T-cell (primary cell): ENCODE results near the gene PHF23. TPM values are rescaled to one million over a fixed set of nuclear protein-coding genes. Genes with fewer than 3 reads are reported as not detected.
A peak's percentile ranks its signal among the peaks of the same experiment; 100 is the strongest.

Experiments used
- ATAC-seq, 4 experiments: fragments of 200-7000 bp in 3 of 4; fragments of 150-1000 bp in 1 of 4; cut with Tn5 transposase; replicated peaks in 1 of 4; 1 replicate in 3 of 4; 2 replicates in 1 of 4; pipeline ENCODE4 v1.10.0; 2021; ENCODE audit warnings: moderate library complexity in 3 of 4, mild to moderate bottlenecking in 2 of 4, moderate number of reproducible peaks in 1 of 4
- CTCF ChIA-PET, 2 donors: fragments of 300-600 bp; sonication (Branson Sonifier 250); formaldehyde crosslinking; loops; one replicate each; lab custom pipeline; 2022; ENCODE audit warnings: antibody characterized with exemption in 2 of 2; lab: Charles Lee
- POLR2A ChIA-PET, 2 donors: fragments of 300-600 bp; sonication (Branson Sonifier 250); formaldehyde crosslinking; loops; one replicate each; lab custom pipeline; 2022; ENCODE audit warnings: antibody characterized with exemption in 2 of 2; lab: Charles Lee
- DNase-seq, 35 experiments: peaks; one replicate each; pipeline versions ENCODE4 v3.0.0 to v3.0.0-alpha.2; 2013 to 2023
- H3K27ac ChIP-seq: one replicate; pipeline ENCODE4 v1.5.1; 2013; ENCODE audit warnings: low read length
- H3K27me3 ChIP-seq, 2 experiments: replicated peaks in 1 of 2; 1 replicate in 1 of 2; 2 replicates in 1 of 2; pipeline versions ENCODE4 v1.6.1 to v1.7.0; 2013; ENCODE audit warnings: low read length in 1 of 2, mixed read lengths in 1 of 2; ENCODE audit not compliant: control insufficient read depth in 2 of 2, insufficient read depth in 2 of 2; ENCODE audit errors: extremely low read depth in 1 of 2
- H3K36me3 ChIP-seq, 2 donors: 1 replicate in 1 of 2; 2 replicates in 1 of 2; pipeline versions ENCODE4 v1.6.1 to v1.7.0; 2013; ENCODE audit warnings: low read length in 1 of 2; ENCODE audit not compliant: control insufficient read depth in 2 of 2, insufficient read depth in 1 of 2; ENCODE audit errors: extremely low read depth in 1 of 2
- H3K4me1 ChIP-seq, 2 experiments: 1 replicate in 1 of 2; 2 replicates in 1 of 2; pipeline versions ENCODE4 v1.6.1 to v1.7.0; 2013; ENCODE audit warnings: low read length in 2 of 2, mixed read lengths in 1 of 2; ENCODE audit not compliant: insufficient read depth in 2 of 2, control insufficient read depth in 1 of 2; ENCODE audit errors: extremely low read depth in 1 of 2
- H3K4me3 ChIP-seq, 2 donors: 1 replicate in 1 of 2; 2 replicates in 1 of 2; pipeline versions ENCODE4 v1.5.1 to v1.7.0; 2013; ENCODE audit warnings: mild to moderate bottlenecking in 2 of 2, low read length in 1 of 2, moderate library complexity in 1 of 2; ENCODE audit not compliant: control insufficient read depth in 1 of 2; ENCODE audit errors: extremely low read depth in 1 of 2
- H3K9me3 ChIP-seq: 2 replicates; pipeline ENCODE4 v1.7.0; 2013
- H3K27ac Mint-ChIP-seq, 2 donors: one replicate each; pipeline ENCODE4 v1.8.0; 2020 to 2021; ENCODE audit warnings: mild to moderate bottlenecking in 2 of 2, mixed read lengths in 2 of 2
- H3K27me3 Mint-ChIP-seq, 2 donors: one replicate each; pipeline ENCODE4 v1.8.0; 2021 to 2022; ENCODE audit warnings: mixed read lengths in 2 of 2
- H3K36me3 Mint-ChIP-seq: one replicate; pipeline ENCODE4 v1.8.0; 2021; ENCODE audit warnings: mixed read lengths
- H3K4me1 Mint-ChIP-seq, 3 donors: one replicate each; pipeline ENCODE4 v1.8.0; 2020 to 2022; ENCODE audit warnings: mixed read lengths in 3 of 3, mild to moderate bottlenecking in 1 of 3
- H3K4me3 Mint-ChIP-seq, 3 donors: one replicate each; pipeline ENCODE4 v1.8.0; 2020 to 2022; ENCODE audit warnings: mild to moderate bottlenecking in 3 of 3, mixed read lengths in 3 of 3, moderate library complexity in 3 of 3
- H3K9me3 Mint-ChIP-seq, 3 donors: one replicate each; pipeline ENCODE4 v1.8.0; 2020 to 2022; ENCODE audit warnings: mixed read lengths in 3 of 3
- WGBS: methylation state at CpG from one replicate; pipeline ENCODE4 v1.1.5; 2013; ENCODE audit warnings: missing lambda C conversion rate; ENCODE audit not compliant: insufficient coverage; 5-methylcytosine and 5-hydroxymethylcytosine counted together
- total RNA-seq, 35 experiments: library from RNA in 6 of 35; stranded (reverse) in 6 of 35; fragments of 120-200 nt in 1 of 35; gene quantifications; one replicate each; pipeline versions ENCODE4 v1.2.1 to v1.2.4 and lab custom pipeline; 2013 to 2026

The PHF23 gene
- total RNA-seq, 5 donors from 2014 or later (not counting 1 experiment from before 2014, with no cell fraction given), result 13.3 to 51.6 (median 43.5) TPM

DNA sequence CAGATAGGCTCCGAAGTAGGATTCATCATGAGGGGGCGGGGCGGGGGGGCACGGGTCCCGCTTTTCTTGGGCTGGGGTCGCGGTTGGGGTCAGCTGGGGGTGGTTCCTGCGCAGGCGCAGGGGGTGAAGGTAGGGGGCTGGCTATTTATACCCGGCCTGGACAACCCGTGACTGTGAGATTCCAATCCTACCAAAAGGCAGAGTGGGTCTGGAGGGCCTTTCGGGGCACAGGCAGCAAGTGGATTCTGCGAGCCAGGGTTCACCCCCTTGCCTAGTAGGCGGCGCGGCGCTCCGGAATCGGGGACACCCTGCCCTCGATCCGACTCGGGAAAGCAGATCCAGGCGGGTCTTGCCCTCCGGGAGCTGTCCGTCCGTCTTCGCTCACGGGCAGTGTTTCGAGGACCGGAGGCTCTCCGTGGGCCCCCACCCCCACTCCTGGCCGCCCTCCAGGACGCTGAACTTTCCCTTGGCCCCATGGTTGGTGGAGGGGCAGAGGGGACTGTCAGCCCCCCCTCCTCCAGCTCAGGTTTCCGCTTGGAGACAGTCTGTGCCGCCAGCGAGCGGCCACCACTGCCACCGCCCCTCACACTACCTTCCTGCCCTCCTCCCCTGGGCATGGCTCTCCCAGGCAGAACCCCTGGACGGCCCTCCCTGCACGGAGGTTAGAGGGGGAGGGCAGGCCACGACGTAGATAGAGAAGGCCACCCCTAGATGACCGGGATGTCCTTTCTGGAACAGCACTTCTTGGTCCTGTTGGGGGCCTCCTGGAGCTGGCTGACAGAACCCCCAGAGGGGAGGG lies 42.9 kb upstream of the PHF23 start:
- WGBS, result 10% methylated on average over 15 of the region's 43 CpGs
- H3K4me3 Mint-ChIP-seq, result peak overlapping the region; percentile 65 to 77 (median 65)
- Histone ChIP-seq H3K4me1 (peaks cover 6 to 26% of the 10 kb centered on the region in 2 experiments), H3K4me3 (peak overlapping the region; percentile 42 to 67), H3K27ac (no peak overlapping the region), H3K36me3 (no peaks in the 10 kb centered on the region), H3K9me3 (no peaks in the 10 kb centered on the region), H3K27me3 (peaks cover 0 to 64% of the 10 kb centered on the region in 2 experiments)
- DNase-seq (peak in 1 of 35 experiments; percentile 23), ATAC-seq (no peak)
- ChIA-PET CTCF (interaction anchor here (0.5 to 1.3 kb wide), 6 partner anchors 22 to 406 kb away, joined by 3 to 8 read pairs (median 4); partner anchors contain the start of gene WRAP53 (in 1 of the 2)), POLR2A (interaction anchor here in 1 of 2 donors (0.5 to 0.6 kb wide), 2 partner anchors 30 to 279 kb away, joined by 3 to 6 read pairs; no protein-coding TSS in a partner anchor)
- peaks cover 16 to 34% (median 26%) of the 10 kb centered on the region in 3 donors for H3K4me1 Mint-ChIP-seq
- H3K27ac Mint-ChIP-seq, result no peak overlapping the region
- H3K9me3 Mint-ChIP-seq, result no peaks in the 10 kb centered on the region
- H3K27me3 Mint-ChIP-seq, result peaks cover 12 to 41% of the 10 kb centered on the region in 2 donors
- H3K36me3 Mint-ChIP-seq, result no peaks in the 10 kb centered on the region

DNA sequence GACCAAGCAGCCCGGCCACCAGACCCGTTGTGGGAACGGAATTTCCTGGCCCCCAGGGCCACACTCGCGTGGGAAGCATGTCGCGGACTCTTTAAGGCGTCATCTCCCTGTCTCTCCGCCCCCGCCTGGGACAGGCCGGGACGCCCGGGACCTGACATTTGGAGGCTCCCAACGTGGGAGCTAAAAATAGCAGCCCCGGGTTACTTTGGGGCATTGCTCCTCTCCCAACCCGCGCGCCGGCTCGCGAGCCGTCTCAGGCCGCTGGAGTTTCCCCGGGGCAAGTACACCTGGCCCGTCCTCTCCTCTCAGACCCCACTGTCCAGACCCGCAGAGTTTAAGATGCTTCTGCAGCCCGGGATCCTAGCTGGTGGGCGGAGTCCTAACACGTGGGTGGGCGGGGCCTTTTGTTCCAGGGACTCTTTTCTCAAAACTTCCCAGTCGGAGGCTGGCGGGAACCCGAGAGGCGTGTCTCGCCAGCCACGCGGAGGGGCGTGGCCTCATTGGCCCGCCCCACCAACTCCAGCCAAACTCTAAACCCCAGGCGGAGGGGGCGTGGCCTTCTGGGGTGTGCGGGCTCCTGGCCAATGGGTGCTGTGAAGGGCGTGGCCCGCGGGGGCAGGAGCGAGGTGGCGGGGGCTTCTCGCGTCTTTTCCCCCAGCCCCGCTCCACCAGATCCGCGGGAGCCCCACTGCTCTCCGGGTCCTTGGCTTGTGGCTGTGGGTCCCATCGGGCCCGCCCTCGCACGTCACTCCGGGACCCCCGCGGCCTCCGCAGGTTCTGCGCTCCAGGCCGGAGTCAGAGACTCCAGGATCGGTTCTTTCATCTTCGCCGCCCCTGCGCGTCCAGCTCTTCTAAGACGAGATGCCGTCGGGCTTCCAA lies 42.1 kb upstream of the PHF23 start, which contains the start of gene SLC2A4:
SLC2A4 (plus strand) TSS at position 645 of the 879 bp plus-strand sequence; CDS start at position 862, 217 bp downstream.
- no peak within 1 kb of the TSS for H3K27ac ChIP-seq
- H3K9me3 ChIP-seq, result no peaks in the 10 kb centered on the region
- ChIA-PET CTCF (interaction anchor here (0.6 to 1.3 kb wide), 6 partner anchors 15 to 407 kb away, joined by 3 to 8 read pairs (median 4); partner anchors contain the start of gene WRAP53 (in 1 of the 2)), POLR2A (interaction anchor here (0.5 to 0.6 kb wide), 3 partner anchors 24 to 280 kb away, joined by 3 to 6 read pairs (median 4); no protein-coding TSS in a partner anchor)
- peaks cover 6 to 26% of the 10 kb centered on the region in 2 experiments for H3K4me1 ChIP-seq
- peak within 1 kb of the TSS; percentile 42 to 67 for H3K4me3 ChIP-seq
- no peaks in the 10 kb centered on the region for H3K36me3 ChIP-seq
- peak; percentile 65 to 74 (median 68) for ATAC-seq
- H3K27me3 ChIP-seq, result peaks cover 0 to 57% of the 10 kb centered on the region in 2 experiments
- Mint-ChIP-seq H3K27ac (no peak within 1 kb of the TSS), H3K36me3 (no peaks in the 10 kb centered on the region), H3K9me3 (no peaks in the 10 kb centered on the region), H3K4me3 (peak within 1 kb of the TSS; percentile 70 to 77 (median 75)), H3K27me3 (peaks cover 12 to 40% of the 10 kb centered on the region in 2 donors), H3K4me1 (peaks cover 16 to 34% (median 26%) of the 10 kb centered on the region in 3 donors)
- WGBS, result under 1% methylated on average over 61 of the region's 71 CpGs
- DNase-seq, result peak; percentile 45 to 86 (median 64)

DNA sequence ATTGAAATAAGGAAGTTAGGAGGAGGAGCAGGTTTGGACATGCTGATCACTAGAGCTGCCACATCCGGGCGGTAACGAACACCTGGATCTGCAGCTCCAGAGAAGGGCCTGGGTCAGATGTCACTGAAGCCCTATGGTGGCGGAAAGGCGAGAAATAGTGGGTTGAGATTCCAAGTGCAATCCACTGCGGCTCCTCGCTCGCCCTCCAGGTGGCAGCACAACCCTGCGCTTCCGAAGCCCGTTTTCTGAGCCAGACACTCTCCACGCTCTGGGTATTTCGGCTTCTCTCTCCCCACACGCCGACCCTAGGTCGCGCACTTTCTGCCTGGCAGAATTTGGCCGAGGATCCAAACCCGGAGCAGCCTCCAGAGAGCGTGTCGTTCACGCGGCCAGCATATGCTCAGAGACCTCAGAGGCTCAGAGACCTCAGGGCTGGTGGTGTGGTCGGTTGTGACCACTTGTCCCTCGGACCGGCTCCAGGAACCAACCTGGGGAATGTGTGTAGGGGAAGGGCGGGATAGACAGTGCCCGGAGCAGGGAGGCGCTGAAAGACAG lies 41.3 kb upstream of the PHF23 start:
- ChIA-PET POLR2A (interaction anchor here in 1 of 2 donors (0.6 kb wide), 1 partner anchor 25 kb away, joined by 4 read pairs; no protein-coding TSS in a partner anchor), CTCF (interaction anchor here (0.6 to 1.3 kb wide), 4 partner anchors 16 to 168 kb away, joined by 3 to 8 read pairs (median 3); partner anchors contain the start of gene ACAP1 (in 1 of the 2))
- Mint-ChIP-seq H3K9me3 (no peaks in the 10 kb centered on the region), H3K36me3 (no peaks in the 10 kb centered on the region), H3K27me3 (peaks cover 12 to 37% of the 10 kb centered on the region in 2 donors), H3K4me3 (peak overlapping the region; percentile 70 to 77 (median 75)), H3K4me1 (peaks cover 16 to 34% (median 26%) of the 10 kb centered on the region in 3 donors), H3K27ac (no peak overlapping the region)
- Histone ChIP-seq H3K4me3 (peak overlapping the region; percentile 42 to 67), H3K27ac (no peak overlapping the region), H3K9me3 (no peaks in the 10 kb centered on the region), H3K27me3 (peaks cover 0 to 51% of the 10 kb centered on the region in 2 experiments), H3K36me3 (no peaks in the 10 kb centered on the region), H3K4me1 (peaks cover 6 to 26% of the 10 kb centered on the region in 2 experiments)
- peak; percentile 68 to 88 (median 82) for DNase-seq
- 1% methylated on average over 27 of the region's 29 CpGs for WGBS
- ATAC-seq, result peak; percentile 85 to 90 (median 86)

DNA sequence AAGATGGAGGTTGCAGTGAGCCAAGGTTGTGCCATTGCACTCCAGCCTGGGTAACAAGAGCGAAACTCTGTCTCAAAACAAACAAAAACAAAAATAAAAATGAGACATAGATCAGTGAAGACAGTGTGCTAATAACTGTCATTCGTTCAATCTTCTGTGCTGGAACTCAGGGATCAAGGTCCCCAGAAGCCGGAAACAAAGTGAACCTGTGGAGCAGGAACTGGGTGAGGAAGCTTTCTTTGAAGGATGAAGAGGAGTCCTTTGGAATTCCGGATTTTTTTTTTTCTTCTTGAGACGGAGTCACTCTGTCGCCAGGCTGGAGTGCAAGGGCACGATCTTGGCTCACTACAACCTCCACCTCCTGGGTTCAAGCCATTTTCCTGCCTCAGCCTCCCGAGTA lies 40.2 kb upstream of the PHF23 start:
- Histone ChIP-seq H3K27ac (no peak overlapping the region), H3K36me3 (no peaks in the 10 kb centered on the region), H3K27me3 (peaks cover 0 to 39% of the 10 kb centered on the region in 2 experiments), H3K4me1 (peaks cover 6 to 26% of the 10 kb centered on the region in 2 experiments), H3K9me3 (no peaks in the 10 kb centered on the region), H3K4me3 (no peak overlapping the region)
- ATAC-seq, result no peak
- DNase-seq, result no peak
- ChIA-PET POLR2A (no interaction called here), CTCF (interaction anchor here (0.6 to 1.3 kb wide), 3 partner anchors 17 to 305 kb away, joined by 3 to 4 read pairs (median 4); no protein-coding TSS in a partner anchor)
- Mint-ChIP-seq H3K36me3 (no peaks in the 10 kb centered on the region), H3K27me3 (peaks cover 12 to 30% of the 10 kb centered on the region in 2 donors), H3K27ac (no peak overlapping the region), H3K4me1 (peaks cover 16 to 34% (median 26%) of the 10 kb centered on the region in 3 donors), H3K9me3 (no peaks in the 10 kb centered on the region), H3K4me3 (no peak overlapping the region)
- 43% methylated on average over 1 of the region's 8 CpGs for WGBS

DNA sequence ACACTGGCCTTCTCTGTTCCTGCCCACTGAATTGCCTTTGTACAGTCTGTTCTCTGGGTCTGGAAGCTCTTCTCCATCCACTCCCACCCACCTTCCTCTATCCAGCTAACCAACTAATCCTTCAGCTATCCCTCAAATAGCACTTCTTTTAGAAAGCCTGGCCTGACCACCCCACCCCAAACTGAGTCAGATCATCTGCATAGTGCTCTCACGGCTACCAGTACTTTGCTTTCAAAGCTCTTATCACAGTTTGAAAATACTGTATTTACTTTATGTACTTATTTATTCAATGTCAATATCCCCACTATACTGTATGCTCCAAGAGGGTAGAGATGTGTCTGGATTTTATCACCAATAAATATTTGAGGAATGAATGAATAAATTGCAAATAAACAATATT lies 27.5 kb upstream of the PHF23 start:
- no peaks in the 10 kb centered on the region for H3K36me3 Mint-ChIP-seq
- H3K4me1 ChIP-seq, result peaks cover 3 to 20% of the 10 kb centered on the region in 2 experiments
- no peak overlapping the region for H3K27ac ChIP-seq
- peaks cover 0 to 55% of the 10 kb centered on the region in 2 experiments for H3K27me3 ChIP-seq
- no peak for ATAC-seq
- H3K9me3 Mint-ChIP-seq, result no peaks in the 10 kb centered on the region
- peaks cover 3 to 30% of the 10 kb centered on the region in 2 donors for H3K27me3 Mint-ChIP-seq
- no peak overlapping the region for H3K4me3 Mint-ChIP-seq
- no peaks in the 10 kb centered on the region for H3K9me3 ChIP-seq
- WGBS, result no CpG with 5 or more reads among the region's 1 CpG
- DNase-seq, result no peak
- ChIA-PET POLR2A (interaction anchor here in 1 of 2 donors (0.7 kb wide), 1 partner anchor 65 kb away, joined by 3 read pairs; no protein-coding TSS in a partner anchor), CTCF (no interaction called here)
- no peak overlapping the region for H3K4me3 ChIP-seq
- H3K4me1 Mint-ChIP-seq, result peaks cover 19 to 21% (median 20%) of the 10 kb centered on the region in 3 donors
- H3K27ac Mint-ChIP-seq, result no peak overlapping the region
- no peaks in the 10 kb centered on the region for H3K36me3 ChIP-seq
